NB4 (cell line): ENCODE data around the gene MDGA2.

ENCODE experiments used
- MYC ChIP-seq: IDR thresholded peaks from 2 replicates; pipeline ENCODE4 v1.6.1; 2011; ENCODE audit warnings: low read depth, low read length
- POLR2A ChIP-seq: IDR thresholded peaks from 2 replicates; pipeline ENCODE4 v1.6.1; 2011; ENCODE audit warnings: mild to moderate bottlenecking; ENCODE audit not compliant: insufficient read length; ENCODE audit errors: extremely low read depth
- TF ChIP-seq, protein P1 (sequence below): IDR thresholded peaks from one replicate; pipeline ENCODE4 v1.5.1; 2012; ENCODE audit warnings: low read depth, low read length

DNA sequence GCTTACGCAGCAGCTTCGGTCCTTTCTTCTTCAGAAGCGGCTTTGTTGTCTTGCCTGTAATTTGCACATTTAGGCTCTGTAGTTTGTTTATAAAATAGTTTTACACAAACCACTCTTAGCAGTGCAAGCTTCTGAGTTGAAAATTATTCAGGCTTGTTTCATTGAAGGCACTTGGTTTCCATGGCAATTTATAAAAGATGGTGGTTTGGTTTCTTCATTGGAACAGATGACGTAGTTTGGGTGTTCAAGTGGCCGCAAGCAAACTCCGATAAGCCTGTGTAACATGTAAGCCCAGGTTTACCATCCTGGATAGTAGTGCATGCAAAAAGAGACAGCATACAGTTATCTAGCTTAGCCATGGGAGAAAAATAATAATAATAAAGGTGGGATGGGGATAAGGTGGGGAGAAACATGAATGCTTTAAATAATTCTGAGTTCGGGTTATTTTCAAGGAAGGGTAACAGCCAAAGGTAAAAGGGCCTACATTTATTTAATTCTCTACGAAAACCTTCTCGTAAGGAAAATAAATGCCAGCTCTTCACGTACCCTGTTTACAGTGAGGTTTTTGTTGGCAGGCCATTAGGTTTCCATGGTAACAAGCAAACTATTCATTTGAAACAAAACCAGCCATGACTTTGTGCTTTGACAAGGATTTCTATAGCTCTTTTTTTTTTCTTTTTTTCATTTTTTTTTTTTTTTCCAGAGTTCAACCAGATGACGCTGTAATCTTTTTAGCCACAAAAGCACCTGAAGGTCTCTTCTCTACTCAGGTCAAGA is 834.3 kb downstream of the MDGA2 start:
- TF ChIP-seq MYC (no peak), POLR2A (no peak)
- TF ChIP-seq, protein P1, sequence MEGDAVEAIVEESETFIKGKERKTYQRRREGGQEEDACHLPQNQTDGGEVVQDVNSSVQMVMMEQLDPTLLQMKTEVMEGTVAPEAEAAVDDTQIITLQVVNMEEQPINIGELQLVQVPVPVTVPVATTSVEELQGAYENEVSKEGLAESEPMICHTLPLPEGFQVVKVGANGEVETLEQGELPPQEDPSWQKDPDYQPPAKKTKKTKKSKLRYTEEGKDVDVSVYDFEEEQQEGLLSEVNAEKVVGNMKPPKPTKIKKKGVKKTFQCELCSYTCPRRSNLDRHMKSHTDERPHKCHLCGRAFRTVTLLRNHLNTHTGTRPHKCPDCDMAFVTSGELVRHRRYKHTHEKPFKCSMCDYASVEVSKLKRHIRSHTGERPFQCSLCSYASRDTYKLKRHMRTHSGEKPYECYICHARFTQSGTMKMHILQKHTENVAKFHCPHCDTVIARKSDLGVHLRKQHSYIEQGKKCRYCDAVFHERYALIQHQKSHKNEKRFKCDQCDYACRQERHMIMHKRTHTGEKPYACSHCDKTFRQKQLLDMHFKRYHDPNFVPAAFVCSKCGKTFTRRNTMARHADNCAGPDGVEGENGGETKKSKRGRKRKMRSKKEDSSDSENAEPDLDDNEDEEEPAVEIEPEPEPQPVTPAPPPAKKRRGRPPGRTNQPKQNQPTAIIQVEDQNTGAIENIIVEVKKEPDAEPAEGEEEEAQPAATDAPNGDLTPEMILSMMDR = no peak
